ENCODE results near the gene TRAF6.

DNA sequence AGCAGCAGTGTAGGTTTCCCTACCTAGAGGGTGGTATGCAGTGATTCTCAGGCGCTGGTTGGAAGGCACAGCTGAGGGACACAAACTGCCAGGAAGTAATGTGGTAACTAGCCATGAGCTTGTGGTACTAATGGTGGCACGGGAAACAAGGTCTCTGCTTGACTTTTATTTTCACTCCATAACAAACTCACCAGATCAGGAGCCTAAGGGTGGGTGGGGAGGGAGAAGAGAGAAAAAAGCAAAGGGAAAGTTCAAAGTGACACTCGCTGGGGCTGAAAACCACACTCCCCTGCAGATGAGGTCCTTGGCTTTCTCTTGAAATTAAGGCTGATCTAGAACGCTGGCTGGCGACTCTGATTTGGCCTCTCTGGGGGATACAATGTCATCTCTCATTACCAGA lies 22.0 kb downstream of the TRAF6 start:
- TF ChIP-seq, protein P1, sequence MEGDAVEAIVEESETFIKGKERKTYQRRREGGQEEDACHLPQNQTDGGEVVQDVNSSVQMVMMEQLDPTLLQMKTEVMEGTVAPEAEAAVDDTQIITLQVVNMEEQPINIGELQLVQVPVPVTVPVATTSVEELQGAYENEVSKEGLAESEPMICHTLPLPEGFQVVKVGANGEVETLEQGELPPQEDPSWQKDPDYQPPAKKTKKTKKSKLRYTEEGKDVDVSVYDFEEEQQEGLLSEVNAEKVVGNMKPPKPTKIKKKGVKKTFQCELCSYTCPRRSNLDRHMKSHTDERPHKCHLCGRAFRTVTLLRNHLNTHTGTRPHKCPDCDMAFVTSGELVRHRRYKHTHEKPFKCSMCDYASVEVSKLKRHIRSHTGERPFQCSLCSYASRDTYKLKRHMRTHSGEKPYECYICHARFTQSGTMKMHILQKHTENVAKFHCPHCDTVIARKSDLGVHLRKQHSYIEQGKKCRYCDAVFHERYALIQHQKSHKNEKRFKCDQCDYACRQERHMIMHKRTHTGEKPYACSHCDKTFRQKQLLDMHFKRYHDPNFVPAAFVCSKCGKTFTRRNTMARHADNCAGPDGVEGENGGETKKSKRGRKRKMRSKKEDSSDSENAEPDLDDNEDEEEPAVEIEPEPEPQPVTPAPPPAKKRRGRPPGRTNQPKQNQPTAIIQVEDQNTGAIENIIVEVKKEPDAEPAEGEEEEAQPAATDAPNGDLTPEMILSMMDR (optimal IDR thresholded peaks at IDR 0.05 in 1 of 3, IDR thresholded peaks at IDR 0.05 in 1 of 3, conservative IDR thresholded peaks at IDR 0.05 in 1 of 3; ENCODE audit: extremely low read depth in 1 of 3, insufficient read depth in 2 of 3, low read length in 3 of 3): no peak
- no peak for TF ChIP-seq EZH2 (IDR thresholded peaks at IDR 0.05; ENCODE audit: low read length)

Measured in keratinocyte (primary cell).